Measurements from ENCODE around the gene CLTCL1. TPM values are rescaled to one million over a fixed set of nuclear protein-coding genes. Genes with fewer than 3 reads are reported as not detected.

CLTCL1 gene
- total RNA-seq, 4 donors from 2014 or later = 4.8 to 8.9 (median 6.0) TPM

GRCh38 chr22:19223617-19224016 lies 67.9 kb downstream of the CLTCL1 start:
- Histone ChIP-seq H3K4me3 (no peak overlapping the region), H3K36me3 (peaks cover 20 to 81% (median 64%) of the 10 kb centered on the region in 4 donors), H3K27me3 (no peaks in the 10 kb centered on the region), H3K27ac (replicated peaks in 1 of 4) (no peak overlapping the region), H3K4me1 (peaks cover 0 to 6% (median 0%) of the 10 kb centered on the region in 4 donors), H3K9me3 (no peaks in the 10 kb centered on the region)
- intact Hi-C loops (cut with DNase I) = no loop called here
- DNase-seq (ENCODE audit: extremely low spot score) = no peak
- TF ChIP-seq EP300 (IDR thresholded peaks at IDR 0.05) (no peak), POLR2AphosphoS5 (IDR thresholded peaks at IDR 0.05) (no peak), CTCF (IDR thresholded peaks at IDR 0.05) (no peak), POLR2A (IDR thresholded peaks at IDR 0.05; ENCODE audit: low read depth) (no peak)
- WGBS = 96% methylated on average over 6 of the region's 6 CpGs

- no peak overlapping the region for H3K27ac ChIP-seq (replicated peaks in 1 of 4)
- peaks cover 0 to 4% (median 0%) of the 10 kb centered on the region in 4 donors for H3K4me1 ChIP-seq
- WGBS = 97% methylated on average over 8 of the region's 9 CpGs
- peaks cover 20 to 76% (median 64%) of the 10 kb centered on the region in 4 donors for H3K36me3 ChIP-seq
- H3K4me3 ChIP-seq = no peak overlapping the region
- H3K27me3 ChIP-seq = no peaks in the 10 kb centered on the region
- TF ChIP-seq EP300 (IDR thresholded peaks at IDR 0.05) (no peak), POLR2AphosphoS5 (IDR thresholded peaks at IDR 0.05) (no peak), CTCF (IDR thresholded peaks at IDR 0.05) (no peak), POLR2A (IDR thresholded peaks at IDR 0.05; ENCODE audit: low read depth) (no peak)
- intact Hi-C loops (cut with DNase I) = no loop called here
- no peak for DNase-seq (ENCODE audit: extremely low spot score)
- no peaks in the 10 kb centered on the region for H3K9me3 ChIP-seq
These were observed 68.4 kb downstream of the CLTCL1 start for GRCh38 chr22:19223110-19223509.

- intact Hi-C loops (cut with DNase I) = no loop called here
- TF ChIP-seq POLR2A (IDR thresholded peaks at IDR 0.05; ENCODE audit: low read depth) (no peak), EP300 (IDR thresholded peaks at IDR 0.05) (no peak), POLR2AphosphoS5 (IDR thresholded peaks at IDR 0.05) (no peak), CTCF (IDR thresholded peaks at IDR 0.05) (no peak)
- Histone ChIP-seq H3K27ac (replicated peaks in 1 of 4) (no peak overlapping the region), H3K27me3 (no peaks in the 10 kb centered on the region), H3K4me3 (no peak overlapping the region), H3K4me1 (peaks cover 0 to 11% (median 2%) of the 10 kb centered on the region in 4 donors), H3K9me3 (no peaks in the 10 kb centered on the region), H3K36me3 (peaks cover 20 to 72% (median 64%) of the 10 kb centered on the region in 4 donors)
- whole genome bisulfite sequencing = 93% methylated on average over 11 of the region's 11 CpGs
- DNase-seq (ENCODE audit: extremely low spot score) = no peak
These were observed 69.1 kb downstream of the CLTCL1 start for GRCh38 chr22:19222242-19223005.

GRCh38 chr22:19220867-19221266 lies 70.7 kb downstream of the CLTCL1 start:
- 96% methylated on average over 3 of the region's 3 CpGs for WGBS
- Histone ChIP-seq H3K27ac (replicated peaks in 1 of 4) (no peak overlapping the region), H3K27me3 (no peaks in the 10 kb centered on the region), H3K36me3 (peaks cover 20 to 68% (median 59%) of the 10 kb centered on the region in 4 donors), H3K4me3 (no peak overlapping the region), H3K9me3 (no peaks in the 10 kb centered on the region), H3K4me1 (peaks cover 0 to 11% (median 2%) of the 10 kb centered on the region in 4 donors)
- intact Hi-C loops (cut with DNase I) = no loop called here
- TF ChIP-seq CTCF (IDR thresholded peaks at IDR 0.05) = no peak
- TF ChIP-seq EP300 (IDR thresholded peaks at IDR 0.05) = no peak
- no peak for TF ChIP-seq POLR2AphosphoS5 (IDR thresholded peaks at IDR 0.05)
- TF ChIP-seq POLR2A (IDR thresholded peaks at IDR 0.05; ENCODE audit: low read depth) = no peak
- DNase-seq (ENCODE audit: extremely low spot score) = no peak
